GM19351 (cell line): ENCODE measurements around the gene USP20.
"Not testable (repeated sequence)": the region's sequence is repeated elsewhere in the genome, so short reads cannot be mapped to it uniquely, and the experiment has no call there.

Experiments
- ATAC-seq: cut with Tn5 transposase; IDR thresholded peaks from one replicate; pipeline ENCODE4 v1.9.1; 2021; ENCODE audit warnings: mild to moderate bottlenecking, moderate library complexity; ENCODE audit not compliant: unreplicated experiment

Gene USP20

DNA sequence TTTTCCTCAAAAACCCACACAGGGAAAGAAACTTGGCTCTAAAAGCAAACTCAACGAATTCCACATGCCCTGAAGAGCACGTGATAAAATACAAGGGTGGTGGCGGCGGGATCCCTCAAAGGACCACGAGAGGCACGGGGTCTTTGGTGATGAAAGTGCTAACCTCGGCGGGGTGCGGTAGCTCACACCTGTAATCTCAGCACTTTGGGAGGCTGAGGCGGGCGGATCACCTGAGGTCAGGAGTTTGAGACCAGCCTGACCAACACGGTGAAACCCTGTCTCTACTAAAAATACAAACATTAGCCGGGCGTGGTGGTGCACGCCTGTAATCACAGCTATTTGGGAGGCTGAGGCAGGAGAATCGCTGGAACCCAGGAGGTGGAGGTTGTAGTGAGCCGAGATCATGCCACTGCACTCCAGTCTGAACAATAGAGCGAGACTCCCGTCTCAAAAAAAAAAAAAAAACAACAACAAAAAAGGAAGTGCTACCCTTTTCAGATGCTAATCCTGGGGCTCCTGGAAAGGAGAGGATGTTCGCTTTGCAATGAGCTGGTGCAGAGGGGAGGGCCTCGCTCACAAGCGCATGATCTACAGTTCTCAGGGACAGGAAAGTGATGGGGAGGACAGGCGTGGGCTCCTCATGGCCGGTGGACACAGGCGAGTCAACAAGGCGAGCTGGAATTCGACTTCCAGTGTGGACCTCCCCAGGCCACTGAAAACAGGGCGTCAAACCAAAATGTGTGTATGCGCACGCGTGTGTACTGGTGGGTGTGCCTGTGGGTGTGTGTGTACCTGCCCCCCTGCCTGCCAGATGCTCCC lies 54.1 kb downstream of the USP20 start:
- ATAC-seq = no peak

DNA sequence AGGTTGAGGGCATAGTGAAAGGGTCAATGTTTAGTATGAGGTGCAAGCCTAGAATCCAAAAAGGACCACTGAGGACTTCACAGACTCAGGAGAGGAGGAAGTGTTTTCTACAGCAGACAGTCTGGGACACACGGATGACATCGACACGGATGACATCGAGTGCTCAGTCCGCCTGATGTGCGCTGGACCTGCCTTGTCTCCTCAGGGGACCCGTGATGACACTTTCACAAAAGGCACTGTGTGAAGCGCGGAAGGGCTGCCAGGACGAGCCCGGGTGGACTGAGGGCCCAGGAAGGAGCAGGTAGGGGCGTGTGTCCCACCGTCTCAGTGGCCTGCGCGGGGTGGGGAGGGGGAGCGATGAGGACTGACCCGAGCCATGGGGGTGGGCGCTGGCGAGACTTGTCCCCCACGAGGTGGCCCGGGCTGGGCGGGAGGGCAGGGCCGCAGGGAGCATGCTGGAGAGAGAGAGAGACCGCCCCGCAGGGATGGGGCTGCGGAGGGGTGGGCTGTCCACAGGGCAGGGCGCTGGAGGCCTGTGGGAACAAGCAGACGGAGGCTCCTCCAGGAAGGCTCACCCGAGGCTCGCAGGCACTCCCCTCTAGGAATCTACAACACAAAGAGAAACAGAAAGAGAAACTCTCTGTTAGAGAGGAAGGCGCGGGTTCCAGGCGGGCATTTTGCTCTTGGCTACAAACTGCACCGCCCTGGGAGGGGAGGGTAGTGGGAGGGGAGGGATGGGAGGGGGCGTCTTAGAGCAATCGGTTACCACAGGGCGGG lies 54.9 kb downstream of the USP20 start:
- ATAC-seq = no peak

DNA sequence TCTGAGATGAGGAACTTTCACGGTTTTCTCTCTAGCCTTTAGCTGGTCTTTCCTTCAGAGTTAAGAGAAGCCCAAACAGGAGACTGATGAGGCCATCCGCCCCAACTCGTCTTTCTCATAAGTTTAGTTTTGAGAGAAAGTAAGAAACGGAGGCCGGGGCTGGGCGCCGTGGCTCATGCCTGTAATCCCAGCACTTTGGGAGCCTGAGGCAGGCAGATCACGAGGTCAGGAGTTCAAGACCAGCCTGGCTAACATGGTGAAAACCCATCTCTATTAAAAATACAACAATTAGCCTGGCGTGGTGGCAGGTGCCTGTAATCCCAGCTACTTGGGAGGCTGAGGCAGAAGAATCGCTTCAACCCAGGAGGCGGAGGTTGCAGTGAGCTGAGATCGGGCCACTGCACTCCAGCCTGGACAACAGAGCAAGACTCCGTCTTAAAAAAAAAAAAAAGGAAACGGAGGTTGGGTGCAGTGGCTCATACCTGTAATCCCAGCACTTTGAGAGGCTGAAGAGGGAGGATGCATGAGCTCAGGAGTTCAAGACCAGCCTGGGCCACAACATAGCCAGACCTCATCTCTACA lies 55.6 kb downstream of the USP20 start:
- not testable (repeated sequence) for ATAC-seq

GRCh38 chr9:129891569-129891968 lies 56.3 kb downstream of the USP20 start:
- ATAC-seq = no peak

- ATAC-seq = no peak
Observed at GRCh38 chr9:129894120-129894823, 59.0 kb downstream of the USP20 start.

- no peak for ATAC-seq
Observed at GRCh38 chr9:129895376-129896268, 60.4 kb downstream of the USP20 start.

- no peak for ATAC-seq
Observed at GRCh38 chr9:129897263-129897662, 62.0 kb downstream of the USP20 start.

GRCh38 chr9:129898185-129898584 lies 62.9 kb downstream of the USP20 start:
- no peak for ATAC-seq

GRCh38 chr9:129899620-129900019 lies 64.4 kb downstream of the USP20 start:
- no peak for ATAC-seq

DNA sequence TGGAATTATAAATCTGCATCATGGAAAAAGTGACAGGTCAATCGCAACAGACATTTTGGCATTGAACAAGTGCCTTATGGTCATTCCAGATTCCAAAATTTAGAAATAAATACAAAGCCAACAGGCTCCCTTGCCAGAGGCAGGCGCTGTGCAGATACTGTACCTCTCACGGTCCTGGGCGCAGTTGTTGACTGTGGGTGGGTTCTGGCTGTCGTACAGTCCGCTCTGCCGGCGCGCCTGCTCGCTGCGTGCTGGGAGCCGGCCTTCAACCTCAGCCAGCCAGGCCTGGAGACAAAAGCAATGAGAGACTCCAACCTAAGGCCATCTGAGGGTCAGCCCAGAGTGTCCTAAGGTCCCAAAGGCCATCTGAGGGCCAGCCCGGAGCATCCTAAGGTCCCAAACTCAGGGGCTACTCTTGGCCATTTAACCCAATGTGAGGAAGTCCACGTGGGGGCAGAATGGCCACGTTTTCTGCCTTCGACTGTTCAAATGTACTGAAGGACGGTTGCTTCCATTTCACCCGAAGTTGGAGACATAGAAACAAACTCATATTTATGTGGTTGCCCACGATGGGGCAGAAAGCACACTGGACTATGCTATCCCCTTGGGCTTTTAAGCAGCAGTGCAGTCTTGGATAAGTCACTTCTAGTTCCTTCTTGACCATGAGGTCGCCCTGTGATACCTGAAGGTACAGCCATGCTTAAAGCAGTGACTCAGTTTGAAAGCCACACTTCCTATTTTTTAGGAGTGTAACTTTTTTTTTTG lies 65.2 kb downstream of the USP20 start:
- ATAC-seq = peak; percentile 90

DNA sequence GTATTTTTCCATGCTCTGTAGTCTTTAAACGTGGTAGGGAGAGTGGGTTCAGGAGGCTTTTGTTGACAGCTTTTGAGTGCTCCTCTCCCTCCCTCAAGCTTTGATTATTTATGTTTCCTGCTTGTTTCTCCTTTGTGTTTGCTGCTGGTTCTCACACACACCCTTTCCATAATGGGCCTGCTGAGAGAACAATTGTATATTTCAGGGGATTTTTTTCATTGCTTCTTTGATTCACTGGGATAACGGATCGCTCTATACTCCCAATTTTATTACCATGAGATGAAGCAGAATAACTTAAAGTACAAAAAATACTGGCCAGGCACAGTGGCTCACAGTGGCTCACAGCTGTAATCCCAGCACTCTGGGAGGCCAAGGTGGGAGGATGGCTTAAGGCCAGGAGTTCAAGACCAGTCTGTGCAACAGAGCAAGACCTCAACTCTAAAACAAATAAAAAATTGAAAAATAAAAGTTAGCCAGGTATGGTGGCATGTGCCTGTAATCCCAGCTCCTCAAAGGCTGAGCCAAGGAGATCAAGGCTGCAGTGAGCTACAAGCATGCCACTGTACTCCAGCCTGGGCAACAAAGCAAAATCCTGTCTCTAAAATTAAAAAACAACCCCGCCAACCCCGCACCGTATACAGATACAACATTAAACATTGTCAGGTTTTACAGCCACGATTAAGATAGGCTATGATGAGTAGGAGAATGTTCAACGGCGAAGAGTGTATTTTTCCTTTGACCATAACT lies 66.9 kb downstream of the USP20 start:
- no peak for ATAC-seq

- no peak for ATAC-seq
Observed at GRCh38 chr9:129902740-129903134, 67.5 kb downstream of the USP20 start.

- ATAC-seq = no peak
Observed at GRCh38 chr9:129904734-129905133, 69.5 kb downstream of the USP20 start.

- no peak for ATAC-seq
Observed at GRCh38 chr9:129906298-129906697, 71.0 kb downstream of the USP20 start.

DNA sequence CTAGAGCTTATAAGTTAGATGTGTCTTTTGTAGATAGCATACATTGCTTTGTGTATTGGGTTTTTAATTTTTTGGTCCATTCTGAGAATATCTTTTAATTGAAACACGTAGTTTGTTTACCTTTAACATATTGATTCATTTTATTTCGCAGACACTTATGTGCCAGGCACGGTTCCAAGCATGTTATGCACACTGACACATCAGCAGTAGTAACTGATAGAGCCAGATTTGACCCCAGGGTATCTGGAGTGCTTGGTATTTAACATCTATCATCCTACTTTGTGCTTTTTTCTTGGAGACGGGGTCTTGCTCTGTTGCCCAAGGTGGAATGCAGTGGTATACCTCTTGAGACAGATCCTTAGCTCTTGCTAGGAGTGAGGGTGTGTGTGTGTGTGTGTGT lies 71.9 kb downstream of the USP20 start:
- ATAC-seq = no peak

DNA sequence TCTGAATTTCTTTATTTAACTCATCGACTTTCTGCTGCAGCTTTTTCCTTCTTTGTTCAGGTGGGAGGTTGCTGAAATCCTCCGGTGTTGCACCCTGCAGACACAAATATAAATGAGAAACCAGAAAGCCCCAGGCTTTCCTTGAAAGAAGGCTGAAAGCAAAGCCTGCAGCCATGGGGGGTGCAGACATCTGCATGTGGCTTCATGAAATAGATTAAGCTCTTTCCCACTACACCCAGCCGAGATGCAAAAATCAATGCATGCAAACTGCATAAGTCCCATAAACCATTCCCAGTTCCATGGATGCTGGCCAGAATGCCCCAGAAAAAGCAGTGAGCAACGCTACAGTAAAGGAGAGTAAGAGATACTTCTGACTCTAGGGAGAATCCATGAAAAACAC lies 73.6 kb downstream of the USP20 start:
- ATAC-seq = no peak

DNA sequence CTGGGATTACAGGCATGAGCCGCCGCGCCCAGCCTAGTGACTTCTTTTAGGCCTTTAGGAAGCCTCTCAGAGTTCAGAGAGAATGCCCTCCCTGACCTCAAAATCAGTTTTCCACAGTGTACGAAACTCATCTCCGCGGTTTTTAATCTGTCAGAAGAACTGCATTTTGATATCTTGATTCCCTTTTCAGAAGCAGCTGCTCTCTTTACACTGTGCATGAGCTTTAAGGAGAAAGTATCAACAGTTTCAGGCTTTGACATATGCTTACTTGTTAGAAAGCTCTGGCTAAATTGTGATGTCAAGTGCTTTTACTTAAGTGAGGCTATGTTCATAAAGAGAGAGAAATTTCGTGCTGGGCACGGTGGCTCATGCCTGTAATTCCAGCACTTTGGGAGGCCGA lies 74.6 kb downstream of the USP20 start:
- no peak for ATAC-seq

GRCh38 chr9:129910628-129911567 lies 75.6 kb downstream of the USP20 start:
- ATAC-seq = no peak
